DMS153 treated with DMSO at 0.1 percent for 48 hours (cell line): Measurements from ENCODE around the gene CCR3.

ENCODE experiments used
- DNase-seq: peaks from one replicate; lab custom pipeline; 2025; ENCODE audit not compliant: unreplicated experiment; lab: John Stamatoyannopoulos, UW

The CCR3 gene

GRCh38 chr3:46270474-46270873 is 28.2 kb downstream of the CCR3 start:
- no peak for DNase-seq

GRCh38 chr3:46271209-46271745 is 29.0 kb downstream of the CCR3 start:
- no peak for DNase-seq

GRCh38 chr3:46272028-46272451 is 29.8 kb downstream of the CCR3 start:
- DNase-seq: no peak

- no peak for DNase-seq
These were observed 34.3 kb downstream of the CCR3 start for GRCh38 chr3:46276497-46277099.

- no peak for DNase-seq
These were observed 35.2 kb downstream of the CCR3 start for GRCh38 chr3:46277476-46277875.

- DNase-seq: no peak
These were observed 36.8 kb downstream of the CCR3 start for GRCh38 chr3:46278816-46279672.

- no peak for DNase-seq
These were observed 38.0 kb downstream of the CCR3 start for GRCh38 chr3:46280105-46280797.

- no peak for DNase-seq
These were observed 39.3 kb downstream of the CCR3 start for GRCh38 chr3:46281551-46281950.

GRCh38 chr3:46282041-46282440 is 39.8 kb downstream of the CCR3 start:
- DNase-seq: no peak

GRCh38 chr3:46282696-46283095 is 40.4 kb downstream of the CCR3 start:
- no peak for DNase-seq

GRCh38 chr3:46283881-46284450 is 41.7 kb downstream of the CCR3 start:
- DNase-seq: no peak

GRCh38 chr3:46284981-46285683 is 42.9 kb downstream of the CCR3 start:
- DNase-seq: no peak

GRCh38 chr3:46285931-46286619 is 43.8 kb downstream of the CCR3 start:
- no peak for DNase-seq

GRCh38 chr3:46286947-46287565 is 44.8 kb downstream of the CCR3 start:
- no peak for DNase-seq

GRCh38 chr3:46289551-46289950 is 47.3 kb downstream of the CCR3 start:
- no peak for DNase-seq

GRCh38 chr3:46289966-46290365 is 47.7 kb downstream of the CCR3 start:
- no peak for DNase-seq

GRCh38 chr3:46291046-46291445 is 48.8 kb downstream of the CCR3 start:
- DNase-seq: no peak

- DNase-seq: no peak
These were observed 50.9 kb downstream of the CCR3 start for GRCh38 chr3:46293035-46293724.
